SK-N-SH treated with all-trans-retinoic acid at 6 μM for 48 hours (cell line): ENCODE results near the gene FER.

Experiments used
- BACH2 ChIP-seq: fragments of 250-450 bp; sonication (Bioruptor Pico); IDR thresholded peaks from 2 replicates; pipeline ENCODE4 v1.9.0; 2021; ENCODE audit warnings: mild to moderate bottlenecking, borderline replicate concordance
- RARB ChIP-seq: fragments of 250-450 bp; sonication (Bioruptor Pico); IDR thresholded peaks from 2 replicates; pipeline ENCODE4 v1.8.0; 2021; ENCODE audit warnings: mild to moderate bottlenecking, moderate library complexity
- SNAI2 ChIP-seq: fragments of 250-450 bp; sonication (Bioruptor Pico); IDR thresholded peaks from 2 replicates; pipeline ENCODE4 v1.5.0; 2020; ENCODE audit warnings: mild to moderate bottlenecking, moderate library complexity
- TOX ChIP-seq: fragments of 250-450 bp; sonication (Bioruptor Pico); IDR thresholded peaks from 2 replicates; pipeline ENCODE4 v1.8.0; 2021; ENCODE audit warnings: mild to moderate bottlenecking, moderate library complexity, borderline replicate concordance
- ZC3H10 ChIP-seq: fragments of 250-450 bp; sonication (Bioruptor Pico); IDR thresholded peaks from 2 replicates; pipeline ENCODE4 v1.5.1; 2021; ENCODE audit warnings: mild to moderate bottlenecking, moderate library complexity
- ZNF565 ChIP-seq: fragments of 450-650 bp; formaldehyde crosslinking; conservative IDR thresholded peaks from 2 replicates; pipeline ENCODE4 v1.5.0; 2020; ENCODE audit warnings: low read depth, mild to moderate bottlenecking, moderate library complexity
- ZNF70 ChIP-seq: fragments of 450-650 bp; formaldehyde crosslinking; IDR thresholded peaks from 2 replicates; pipeline ENCODE4 v1.5.0; 2020; ENCODE audit warnings: mild to moderate bottlenecking, moderate library complexity
- TF ChIP-seq, protein P1 (sequence below): fragments of 250-450 bp; sonication (Bioruptor Pico); IDR thresholded peaks from 2 replicates; pipeline ENCODE4 v1.8.0; 2021; ENCODE audit warnings: low read depth, mild to moderate bottlenecking, moderate library complexity, borderline replicate concordance

- no peak for TF ChIP-seq SNAI2
- no peak for TF ChIP-seq BACH2 (CRISPR knock-in tag)
- no peak for TF ChIP-seq ZNF70 (CRISPR knock-in tag)
- TF ChIP-seq, protein P1, sequence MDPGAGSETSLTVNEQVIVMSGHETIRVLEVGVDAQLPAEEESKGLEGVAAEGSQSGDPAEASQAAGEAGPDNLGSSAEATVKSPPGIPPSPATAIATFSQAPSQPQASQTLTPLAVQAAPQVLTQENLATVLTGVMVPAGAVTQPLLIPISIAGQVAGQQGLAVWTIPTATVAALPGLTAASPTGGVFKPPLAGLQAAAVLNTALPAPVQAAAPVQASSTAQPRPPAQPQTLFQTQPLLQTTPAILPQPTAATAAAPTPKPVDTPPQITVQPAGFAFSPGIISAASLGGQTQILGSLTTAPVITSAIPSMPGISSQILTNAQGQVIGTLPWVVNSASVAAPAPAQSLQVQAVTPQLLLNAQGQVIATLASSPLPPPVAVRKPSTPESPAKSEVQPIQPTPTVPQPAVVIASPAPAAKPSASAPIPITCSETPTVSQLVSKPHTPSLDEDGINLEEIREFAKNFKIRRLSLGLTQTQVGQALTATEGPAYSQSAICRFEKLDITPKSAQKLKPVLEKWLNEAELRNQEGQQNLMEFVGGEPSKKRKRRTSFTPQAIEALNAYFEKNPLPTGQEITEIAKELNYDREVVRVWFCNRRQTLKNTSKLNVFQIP (CRISPR knock-in tag), result no peak
- no peak for TF ChIP-seq ZC3H10 (CRISPR knock-in tag)
- no peak for TF ChIP-seq TOX
- TF ChIP-seq RARB (CRISPR knock-in tag), result no peak
- no peak for TF ChIP-seq ZNF565
These were observed 6.2 kb downstream of the FER start for GRCh38 chr5:108753877-108754276.
